Activated T-helper 1 cell treated with Interleukin-2 at 50 U/mL for 16 hours (primary cell): ENCODE measurements around the gene FAM185A.
"Not testable (repeated sequence)": the region's sequence is repeated elsewhere in the genome, so short reads cannot be mapped to it uniquely, and the experiment has no call there.

ENCODE experiments used
- DNase-seq: peaks from one replicate; pipeline ENCODE4 v3.0.0-alpha.2; 2020; ENCODE audit warnings: low read depth

FAM185A gene

GRCh38 chr7:102830197-102830596, 81.4 kb downstream of the FAM185A start:
- DNase-seq: no peak

DNA sequence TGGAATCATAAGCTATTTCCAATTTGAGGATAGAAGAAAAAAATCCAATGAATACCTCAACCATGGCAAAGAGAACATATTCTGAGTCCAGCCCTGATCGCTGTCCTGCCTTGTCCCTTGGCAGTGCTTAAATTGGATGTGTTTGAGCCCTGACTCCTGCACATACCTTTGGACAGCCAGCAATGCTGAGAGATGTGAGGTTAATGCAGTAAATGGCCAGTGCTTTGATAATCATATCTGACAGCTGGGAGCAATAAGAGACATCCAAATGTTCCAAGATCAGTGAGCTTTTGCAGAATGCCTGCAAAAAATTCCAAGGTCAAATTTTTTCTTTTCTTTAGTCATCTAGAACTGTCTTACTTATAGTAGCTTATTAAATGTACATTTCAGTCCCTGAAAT, 83.9 kb downstream of the FAM185A start:
- DNase-seq: no peak

DNA sequence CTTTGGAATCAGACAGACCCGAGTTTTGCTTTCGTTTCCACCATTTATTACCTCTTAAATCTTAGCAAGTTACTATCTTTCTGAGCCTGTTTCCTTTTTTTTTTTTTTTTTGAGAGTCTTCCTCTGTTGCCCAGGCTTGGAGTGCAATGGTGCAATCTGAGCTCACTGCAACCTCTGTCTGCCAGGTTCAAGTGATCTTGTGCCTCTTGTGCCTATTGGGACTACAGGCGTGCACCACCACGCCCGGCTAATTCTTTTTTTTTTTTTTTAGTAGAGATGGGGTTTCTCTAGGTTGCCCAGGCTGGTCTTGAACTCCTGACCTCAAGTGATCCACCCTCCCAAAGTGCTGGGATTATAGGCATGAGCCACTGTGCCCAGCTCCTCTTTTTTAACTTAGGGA, 84.5 kb downstream of the FAM185A start:
- no peak for DNase-seq

DNA sequence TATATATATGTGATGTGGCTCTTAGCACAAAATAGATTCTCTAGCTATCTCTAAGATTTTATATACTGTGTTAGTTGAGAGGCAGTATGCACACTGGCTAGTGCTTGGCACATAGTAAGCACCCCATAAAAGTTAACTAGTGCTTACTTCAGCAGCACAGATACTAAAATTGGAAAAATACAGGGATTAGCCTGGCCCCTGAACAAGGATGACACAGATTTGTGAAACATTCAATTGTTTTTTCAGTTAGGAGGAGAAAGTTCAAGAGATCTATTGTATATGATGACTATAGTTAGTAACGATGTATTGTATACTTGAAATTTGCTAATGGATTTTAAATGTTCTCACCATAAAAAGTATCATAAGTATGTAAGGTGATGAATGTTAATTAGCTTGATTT, 85.7 kb downstream of the FAM185A start:
- DNase-seq: no peak

DNA sequence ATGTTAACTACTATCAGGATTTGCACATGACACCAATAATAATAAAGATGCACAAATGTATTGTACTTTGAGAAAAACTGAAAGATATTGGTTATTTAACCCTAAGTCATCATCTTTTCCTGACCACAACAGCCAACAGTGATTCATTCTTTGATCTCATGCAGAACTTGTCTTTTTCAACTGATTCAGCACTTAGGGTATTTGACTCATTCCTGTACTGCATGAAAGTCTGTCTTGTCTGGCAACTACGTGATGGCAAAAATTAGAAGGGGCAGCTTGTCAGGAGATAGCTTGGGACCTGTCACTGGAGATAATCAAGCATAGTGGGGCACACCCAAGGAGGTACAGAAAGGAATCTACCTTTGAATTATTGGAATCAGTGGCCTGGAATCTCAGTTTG, 86.2 kb downstream of the FAM185A start:
- DNase-seq: no peak

DNA sequence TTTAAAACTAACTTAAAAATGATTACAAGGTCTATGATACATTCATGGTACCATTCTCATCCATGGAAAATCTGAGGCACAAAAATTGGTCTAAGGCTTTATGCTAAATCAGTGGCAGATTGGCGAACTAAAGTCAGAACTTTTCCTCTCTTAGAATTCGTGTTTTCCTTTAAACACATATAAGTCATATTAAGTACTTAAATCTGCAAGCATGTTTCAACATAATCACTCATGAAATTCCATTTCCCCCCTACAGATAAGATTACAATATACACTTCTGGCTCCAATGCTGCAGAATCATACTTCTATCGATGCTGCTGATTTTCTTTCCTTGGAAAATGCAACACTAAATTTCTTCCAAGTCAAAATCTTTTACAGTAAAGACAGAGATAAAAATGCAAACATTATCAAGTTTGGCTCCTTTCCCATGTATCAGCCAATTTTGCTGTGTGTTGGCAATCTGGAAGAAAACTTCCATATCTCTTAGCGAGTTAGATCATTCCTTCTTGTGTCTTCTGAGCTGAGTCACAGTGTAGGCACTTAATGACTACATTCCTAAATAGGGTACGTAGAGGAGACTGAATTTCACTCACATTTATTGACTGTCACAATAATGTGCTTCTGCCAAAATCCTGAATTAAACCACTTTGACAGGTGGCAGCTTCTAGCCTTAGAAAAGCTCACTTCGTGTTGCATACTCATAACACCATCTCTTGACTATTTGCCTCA, 87.6 kb downstream of the FAM185A start:
- no peak for DNase-seq

DNA sequence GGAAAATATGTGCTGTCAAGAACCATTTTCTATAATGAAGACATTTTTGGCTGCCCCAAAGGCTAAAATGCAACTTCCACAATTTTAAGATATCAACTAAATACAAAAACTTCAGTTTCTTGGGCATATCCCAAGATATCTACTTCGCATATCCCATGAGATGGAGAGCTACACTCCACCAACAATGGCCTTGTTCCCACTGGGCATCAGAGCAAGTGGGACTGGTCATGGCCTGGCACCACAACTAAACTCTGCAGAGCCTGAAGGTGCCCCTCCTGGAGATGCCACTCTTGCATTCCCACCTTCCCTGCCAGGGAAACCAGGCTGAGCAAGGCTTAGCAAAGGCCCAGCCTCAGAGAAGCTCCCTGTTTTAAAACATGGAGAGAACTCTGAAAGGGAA, 88.2 kb downstream of the FAM185A start:
- no peak for DNase-seq

- no peak for DNase-seq
Measured at GRCh38 chr7:102837802-102838201, 89.0 kb downstream of the FAM185A start.

DNA sequence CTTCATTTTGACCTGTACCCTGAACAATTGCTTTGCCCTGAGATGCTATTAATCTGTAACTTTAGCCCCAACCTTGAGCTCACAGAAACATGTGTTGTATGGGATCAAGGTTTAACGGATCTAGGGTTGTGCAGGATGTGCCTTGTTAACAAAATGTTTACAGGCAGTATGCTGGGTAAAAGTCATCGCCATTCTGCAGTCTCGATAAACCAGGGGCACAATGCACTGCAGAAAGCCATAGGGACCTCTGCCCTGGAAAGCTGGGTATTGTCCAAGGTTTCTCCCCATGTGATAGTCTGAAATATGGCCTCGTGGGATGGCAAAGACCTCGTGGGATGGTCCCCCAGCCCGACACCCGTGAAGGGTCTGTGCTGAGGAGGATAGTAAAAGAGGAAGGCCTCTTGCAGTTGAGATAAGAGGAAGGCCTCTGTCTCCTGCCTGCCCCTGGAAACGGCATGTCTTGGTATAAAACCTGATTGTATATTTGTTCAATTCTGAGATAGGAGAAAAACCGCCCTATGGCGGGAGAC, 89.8 kb downstream of the FAM185A start:
- not testable (repeated sequence) for DNase-seq

GRCh38 chr7:102840404-102840803, 91.6 kb downstream of the FAM185A start:
- no peak for DNase-seq

DNA sequence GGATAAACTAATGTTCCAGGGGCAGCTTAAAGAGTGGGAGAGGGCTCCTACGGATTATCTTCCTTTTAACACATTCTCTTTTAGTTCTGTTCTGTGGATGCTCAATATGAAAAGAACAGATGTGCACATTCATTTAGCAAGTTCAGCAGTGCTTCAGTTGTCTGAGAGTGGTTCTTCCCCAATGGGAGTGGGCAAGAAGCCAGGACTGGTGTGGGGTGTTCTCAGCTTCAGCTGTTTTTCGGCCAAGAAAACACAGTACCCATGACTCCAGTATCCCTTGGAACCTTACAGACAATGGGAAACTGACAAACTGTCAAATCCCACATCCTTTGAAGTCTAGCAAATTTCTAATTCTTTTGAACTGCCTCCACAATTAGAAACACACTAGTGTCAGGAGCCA, 92.5 kb downstream of the FAM185A start:
- DNase-seq: no peak

DNA sequence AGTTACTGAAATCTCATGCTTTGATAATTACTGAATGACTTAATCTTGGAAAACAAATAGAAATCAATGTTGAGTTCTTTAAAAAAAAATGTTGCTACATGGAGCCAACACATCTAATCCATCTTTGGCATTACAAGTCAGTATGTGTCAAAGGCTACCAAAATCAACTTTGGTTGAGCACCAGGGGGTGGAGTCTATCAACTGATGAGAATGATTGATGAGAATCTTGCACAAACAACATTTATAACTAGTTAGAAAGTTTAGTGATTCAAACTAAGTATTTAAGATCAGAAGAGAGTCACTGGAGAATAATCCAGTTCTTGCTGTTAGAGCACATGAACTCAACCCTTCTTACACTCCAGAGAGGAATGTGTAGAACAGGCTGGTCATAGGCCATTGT, 93.5 kb downstream of the FAM185A start:
- DNase-seq: no peak

- no peak for DNase-seq
Measured at GRCh38 chr7:102843850-102844249, 95.1 kb downstream of the FAM185A start.

GRCh38 chr7:102845346-102845745, 96.5 kb downstream of the FAM185A start:
- DNase-seq: no peak

DNA sequence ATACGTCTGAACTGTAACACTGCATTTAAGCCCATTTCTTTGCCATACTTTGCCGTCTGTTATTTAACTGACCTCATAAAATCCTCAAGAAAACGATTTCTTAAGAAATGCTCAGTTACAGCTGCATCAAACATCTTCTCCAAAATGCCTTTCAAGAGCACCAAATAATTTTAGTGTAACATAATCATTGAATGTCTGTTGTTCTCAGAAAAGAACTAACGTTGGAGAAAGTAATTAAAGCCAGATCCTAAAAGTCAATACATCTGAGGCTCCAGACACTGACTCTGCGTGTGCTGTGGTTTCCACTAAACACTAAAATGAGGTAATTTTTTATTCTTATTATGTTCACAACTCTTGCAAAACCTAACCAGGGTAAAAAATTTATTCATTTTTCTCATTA, 100.3 kb downstream of the FAM185A start:
- no peak for DNase-seq

DNA sequence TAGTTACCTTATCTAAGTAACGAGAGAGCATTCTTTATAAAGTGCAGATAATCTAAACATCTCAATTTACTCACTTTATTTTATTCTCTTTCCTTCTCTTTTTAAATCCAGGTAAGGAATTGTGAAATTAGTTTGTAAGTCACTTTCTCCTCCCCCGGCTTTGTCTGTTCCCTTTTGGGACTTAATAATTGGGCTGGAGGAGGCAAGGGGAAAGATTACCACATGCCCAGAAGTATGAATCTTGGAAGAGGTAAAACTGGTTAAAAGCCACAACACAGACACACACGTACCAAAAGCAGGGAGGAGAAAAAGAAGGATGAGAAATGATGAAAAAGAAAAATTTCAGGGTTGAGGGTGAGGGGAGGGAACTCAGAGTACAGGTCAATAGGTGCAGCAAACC, 100.7 kb downstream of the FAM185A start:
- no peak for DNase-seq

- DNase-seq: no peak
Measured at GRCh38 chr7:102856036-102856435, 107.2 kb downstream of the FAM185A start.
